ENCODE results near the gene BCR.
"Not testable (repeated sequence)": the region's sequence is repeated elsewhere in the genome, so short reads cannot be mapped to it uniquely, and the experiment has no call there.

BCR gene

DNA sequence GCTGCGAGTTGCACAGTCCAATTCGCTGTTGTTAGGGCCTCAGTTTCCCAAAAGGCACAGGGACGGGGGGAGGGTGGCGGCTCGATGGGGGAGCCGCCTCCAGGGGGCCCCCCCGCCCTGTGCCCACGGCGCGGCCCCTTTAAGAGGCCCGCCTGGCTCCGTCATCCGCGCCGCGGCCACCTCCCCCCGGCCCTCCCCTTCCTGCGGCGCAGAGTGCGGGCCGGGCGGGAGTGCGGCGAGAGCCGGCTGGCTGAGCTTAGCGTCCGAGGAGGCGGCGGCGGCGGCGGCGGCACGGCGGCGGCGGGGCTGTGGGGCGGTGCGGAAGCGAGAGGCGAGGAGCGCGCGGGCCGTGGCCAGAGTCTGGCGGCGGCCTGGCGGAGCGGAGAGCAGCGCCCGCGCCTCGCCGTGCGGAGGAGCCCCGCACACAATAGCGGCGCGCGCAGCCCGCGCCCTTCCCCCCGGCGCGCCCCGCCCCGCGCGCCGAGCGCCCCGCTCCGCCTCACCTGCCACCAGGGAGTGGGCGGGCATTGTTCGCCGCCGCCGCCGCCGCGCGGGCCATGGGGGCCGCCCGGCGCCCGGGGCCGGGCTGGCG lies at the start of gene BCR:
Gene BCR (plus strand): TSS at position 209 of the 592 bp plus-strand sequence. CDS start 452 bp downstream, outside the sequence.
- peak; percentile 63 for DNase-seq

DNA sequence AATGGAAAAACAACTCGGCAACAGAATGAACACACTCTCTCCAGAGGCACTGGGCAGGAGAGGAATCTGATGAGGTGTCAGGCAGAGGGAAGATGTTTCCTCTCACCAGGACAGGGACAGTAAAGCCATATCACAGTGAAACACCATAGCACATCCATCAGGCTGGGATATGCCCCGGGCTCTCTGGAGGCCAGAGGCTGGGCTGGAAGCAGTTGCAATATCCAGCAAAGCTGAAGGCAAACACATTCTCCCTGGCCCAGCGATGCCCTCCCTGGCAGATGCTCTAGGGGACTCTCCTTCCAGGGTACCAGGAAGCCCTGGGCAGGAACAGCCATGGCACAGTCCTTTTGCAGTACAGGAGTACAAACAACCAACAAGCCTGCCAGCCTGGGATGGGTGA lies 49.6 kb upstream of the BCR start:
- DNase-seq, result no peak

DNA sequence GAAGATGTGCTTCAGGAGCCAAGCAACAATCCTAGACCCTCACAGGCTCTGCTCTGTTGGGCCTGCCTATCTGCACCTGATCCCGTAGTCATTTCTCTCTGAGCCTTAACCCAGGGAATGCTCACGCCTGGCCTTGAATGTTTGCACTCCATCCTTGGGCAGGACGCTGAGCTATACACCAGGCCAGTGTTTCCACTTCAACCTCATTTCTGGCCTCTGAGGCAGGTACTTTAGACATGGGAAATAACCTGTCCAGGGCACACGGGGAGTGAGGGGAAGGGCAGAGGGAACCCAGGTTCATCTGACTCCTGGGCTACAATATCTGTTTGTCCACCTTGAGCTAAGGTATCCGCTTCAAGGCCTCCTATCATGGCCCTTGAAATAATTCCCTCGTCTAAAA lies 48.4 kb upstream of the BCR start:
- no peak for DNase-seq

DNA sequence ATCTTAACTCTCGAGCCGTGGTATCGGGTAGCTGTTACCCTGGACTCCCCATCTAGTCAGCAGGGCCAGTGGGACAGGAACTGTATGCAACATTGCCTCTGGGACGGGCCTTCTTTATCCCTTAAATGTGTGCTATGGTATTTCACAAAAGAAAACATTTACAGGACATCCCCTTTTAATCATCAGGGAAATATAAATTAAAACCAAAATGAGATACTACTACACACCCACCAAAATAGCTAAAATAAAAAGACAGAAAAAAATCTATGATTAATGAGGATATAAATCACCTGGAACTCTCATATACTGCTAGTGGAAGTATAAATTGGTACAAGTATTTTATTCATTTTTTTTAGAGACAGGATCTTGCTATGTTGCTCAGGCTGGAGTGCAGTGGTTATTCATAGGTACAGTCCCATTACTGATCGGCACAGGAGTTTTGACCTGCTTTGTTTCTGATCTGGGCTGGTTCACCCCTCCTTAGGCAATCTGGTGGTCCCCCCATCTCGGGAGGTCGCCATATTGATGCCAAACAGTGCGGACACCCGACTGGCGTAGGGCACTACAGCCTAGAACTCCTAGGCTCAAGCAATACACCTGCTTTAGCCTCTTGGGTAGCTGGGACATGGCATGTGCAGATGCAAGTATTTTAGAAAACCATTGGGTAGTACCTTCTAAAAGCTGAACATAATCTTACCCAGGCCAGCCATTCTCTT lies 47.8 kb upstream of the BCR start:
- no peak for DNase-seq

GRCh38 chr22:23133922-23134321 lies 46.4 kb upstream of the BCR start:
- no peak for DNase-seq

DNA sequence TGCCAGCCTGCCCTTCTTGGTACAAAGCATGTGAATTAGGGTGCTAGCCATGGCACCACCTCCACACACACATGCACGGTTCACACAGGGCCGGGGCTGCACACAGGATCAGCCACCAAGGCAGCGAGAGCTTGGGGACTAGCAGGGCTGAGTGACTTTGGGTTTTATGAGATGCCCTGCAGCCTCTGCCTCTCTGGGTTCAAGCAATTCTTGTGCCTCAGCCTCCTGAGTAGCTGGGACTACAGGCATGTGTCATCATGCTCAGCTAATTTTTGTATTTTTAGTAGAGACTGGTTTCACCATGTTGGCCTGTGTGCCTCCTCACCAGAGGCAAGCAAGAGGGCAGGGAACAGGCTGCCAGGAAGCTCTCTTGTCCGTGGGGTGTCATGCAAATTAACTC lies 43.3 kb upstream of the BCR start:
- DNase-seq, result not testable (repeated sequence)

- DNase-seq, result no peak
Observed at GRCh38 chr22:23137468-23137867, 42.8 kb upstream of the BCR start.

GRCh38 chr22:23137905-23138561 lies 42.3 kb upstream of the BCR start:
- DNase-seq, result peak; percentile 56

- no peak for DNase-seq
Observed at GRCh38 chr22:23138584-23139435, 41.5 kb upstream of the BCR start.

DNA sequence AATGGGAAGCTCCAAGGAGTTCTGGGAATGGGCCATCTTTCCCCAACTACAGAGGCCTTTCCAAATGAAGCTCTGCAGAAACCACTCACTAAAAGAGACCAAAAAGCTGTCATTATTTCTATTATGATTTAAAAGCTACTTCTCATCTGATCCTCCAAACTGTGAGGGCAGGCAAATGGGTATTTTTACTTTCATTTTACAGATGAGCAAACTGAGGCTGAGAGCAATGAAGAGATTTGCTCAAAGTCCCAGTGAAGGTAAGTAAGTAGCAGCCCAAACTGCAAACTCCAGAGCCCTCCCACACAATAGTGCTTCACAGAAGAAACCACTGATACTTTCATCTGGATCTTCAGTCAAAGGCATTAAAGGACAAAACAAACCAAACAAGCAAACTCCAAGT lies 39.9 kb upstream of the BCR start:
- no peak for DNase-seq

- no peak for DNase-seq
Observed at GRCh38 chr22:23142546-23143105, 37.7 kb upstream of the BCR start.

DNA sequence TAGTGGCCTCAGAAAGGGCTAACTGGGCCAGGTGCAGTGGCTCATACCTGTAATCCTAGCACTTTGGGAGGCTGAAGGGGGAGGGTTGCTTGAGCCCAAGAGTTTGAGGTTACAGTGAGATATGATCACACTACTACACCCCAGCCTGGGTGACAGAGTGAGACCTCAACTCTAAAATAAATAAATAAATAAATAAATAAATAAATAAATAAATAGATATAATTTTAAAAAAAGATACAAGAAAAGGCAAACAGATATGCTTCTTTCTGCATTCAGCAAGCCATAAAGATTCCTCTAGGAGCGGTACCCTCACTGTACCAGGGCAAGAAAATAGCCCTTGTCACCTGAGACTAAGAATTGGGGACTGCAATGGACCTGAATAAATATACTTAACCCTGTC lies 37.2 kb upstream of the BCR start:
- DNase-seq, result no peak

DNA sequence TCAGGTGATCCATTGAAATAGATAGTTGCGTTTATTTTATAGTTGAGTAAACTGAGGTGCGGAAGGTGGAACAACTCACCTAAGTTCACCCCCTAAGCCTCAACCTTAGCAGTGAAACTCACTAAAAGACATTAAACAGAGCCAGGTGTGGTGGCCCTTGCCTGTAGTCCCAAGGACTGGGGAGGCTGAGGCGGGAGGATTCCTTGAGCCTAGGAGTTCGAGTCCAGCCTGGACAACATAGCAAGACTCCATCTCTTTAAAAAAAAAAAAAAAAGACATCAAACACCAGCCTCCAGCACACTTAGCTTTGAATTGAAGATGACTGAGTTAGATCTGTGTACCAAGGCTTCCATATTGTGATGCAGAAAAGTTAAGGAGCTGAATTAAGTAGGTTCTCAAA lies 35.9 kb upstream of the BCR start:
- no peak for DNase-seq

DNA sequence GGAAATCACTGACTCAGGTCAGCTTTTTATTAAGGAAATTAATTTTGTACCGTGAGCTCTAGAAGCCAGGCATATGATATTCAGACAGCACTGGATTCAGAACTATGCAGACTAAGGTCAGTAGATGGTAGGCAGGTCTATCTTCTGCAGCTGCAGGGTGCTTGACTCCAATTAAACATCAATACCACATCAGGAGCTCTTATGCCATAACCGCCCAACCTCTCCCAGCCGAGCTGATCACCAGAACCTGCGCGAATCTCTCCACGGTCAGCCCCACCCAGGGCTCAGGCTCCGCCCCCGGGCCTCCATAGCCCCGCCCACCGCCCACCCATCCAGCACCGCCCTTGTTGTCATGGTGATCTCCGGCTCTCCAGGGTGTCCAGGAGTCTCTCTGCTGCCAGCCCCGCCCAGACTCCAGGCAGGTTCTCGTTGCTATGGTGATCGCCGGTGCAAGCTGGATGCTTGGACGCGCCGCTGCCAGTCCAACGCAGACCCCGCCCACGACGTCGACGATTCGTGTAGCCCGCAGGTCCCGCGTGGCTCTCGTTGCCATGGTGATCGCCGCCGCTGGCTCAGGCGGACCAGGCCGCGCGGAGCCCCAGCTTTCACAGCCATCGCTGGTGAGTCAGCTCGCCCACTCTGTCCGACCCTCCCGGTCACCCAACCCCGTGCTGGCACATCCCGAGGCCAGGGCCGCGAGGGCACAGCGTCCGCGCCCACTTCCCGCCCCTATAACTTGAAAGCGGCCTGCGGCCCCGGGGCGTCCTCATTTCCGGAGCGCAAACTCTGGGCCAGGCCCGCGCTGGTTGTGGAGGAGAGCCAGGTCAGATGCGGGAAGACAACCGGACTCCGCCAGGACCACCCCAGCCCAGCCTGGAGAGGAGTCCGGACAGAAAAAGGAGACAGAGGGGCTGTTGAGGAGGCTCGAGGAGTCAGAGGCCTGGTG lies 35.1 kb upstream of the BCR start, which contains the start of gene RAB36:
Gene RAB36 (plus strand): TSS at position 546 of the 946 bp plus-strand sequence. CDS start 1,140 bp downstream, outside the sequence.
- DNase-seq, result peak; percentile 90

GRCh38 chr22:23145878-23146470 lies 34.3 kb upstream of the BCR start:
- no peak for DNase-seq

- DNase-seq, result no peak
Observed at GRCh38 chr22:23146478-23147205, 33.7 kb upstream of the BCR start.

GRCh38 chr22:23147617-23148387 lies 32.5 kb upstream of the BCR start:
- DNase-seq, result no peak

DNA sequence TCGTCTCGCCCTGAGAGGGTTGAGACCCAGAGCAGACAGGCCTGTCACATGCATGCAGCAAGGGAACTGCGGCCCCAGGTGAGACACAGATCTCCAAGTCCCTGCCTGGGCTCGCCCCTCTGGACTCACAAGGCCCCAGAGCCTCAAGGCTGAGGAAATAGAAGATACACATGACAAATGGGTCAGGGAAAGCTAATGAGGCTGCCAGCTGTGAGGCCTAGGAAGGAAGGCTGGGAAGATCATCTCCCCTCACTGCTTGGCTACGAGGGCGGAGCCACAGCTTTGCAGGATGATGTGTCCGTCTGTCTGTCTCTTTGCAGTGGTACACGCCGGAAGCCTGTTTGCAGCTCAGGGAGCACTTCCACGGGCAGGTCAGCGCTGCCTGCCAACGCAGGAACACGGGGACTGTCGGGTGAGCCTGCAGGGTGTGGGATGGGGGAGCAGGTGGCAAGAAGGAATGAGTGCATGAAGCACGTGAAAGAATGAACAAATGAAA lies 30.5 kb upstream of the BCR start:
- no peak for DNase-seq

DNA sequence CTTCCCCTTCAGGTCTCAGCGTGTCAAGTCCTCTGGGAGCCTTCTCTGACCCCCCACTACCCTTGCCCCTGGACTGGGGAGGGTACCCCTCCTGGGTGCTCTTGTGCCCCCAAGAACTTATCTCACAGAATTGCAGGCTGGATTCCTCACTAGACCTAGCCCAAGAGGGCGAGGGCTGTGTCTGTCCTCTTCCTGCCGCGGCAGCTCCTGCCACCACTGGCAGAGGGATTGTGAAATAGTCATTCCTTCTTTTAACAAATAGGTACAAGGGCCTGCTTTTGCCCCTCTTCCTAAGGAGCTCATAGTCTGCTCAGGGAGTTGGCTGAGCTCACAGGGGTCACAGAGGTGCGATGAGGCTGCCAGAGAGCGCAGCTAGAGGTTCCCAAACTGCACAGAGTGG lies 29.5 kb upstream of the BCR start:
- DNase-seq, result no peak

DNA sequence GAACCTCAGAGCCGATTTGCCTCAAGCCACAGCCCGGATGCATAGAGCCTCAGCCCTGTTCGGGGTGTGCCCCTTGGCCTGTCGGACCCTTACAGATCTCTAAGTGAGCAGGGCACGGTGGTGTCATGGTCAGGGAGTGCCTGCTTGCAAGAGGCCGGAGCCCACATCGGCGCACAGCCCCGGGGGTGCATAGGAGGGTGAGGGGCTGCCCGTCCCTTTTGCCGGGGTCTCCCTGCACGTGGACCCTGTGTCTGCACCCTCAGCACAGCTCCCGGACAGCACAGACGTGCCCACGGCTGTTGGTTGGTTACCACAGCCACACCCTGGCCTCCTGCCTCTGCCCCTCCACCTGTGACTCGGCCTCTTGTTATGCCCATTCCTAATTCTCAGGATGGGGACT lies 28.5 kb upstream of the BCR start:
- no peak for DNase-seq

Measured in stimulated activated CD8-positive, alpha-beta memory T cell treated with anti-CD3 and anti-CD28 coated beads, Interleukin-4, amount 100 ng/mL, for 48 hours (primary cell).